HEK293 (cell line): ENCODE data around the gene PIP4K2A.

Source experiments
- BCL11A ChIP-seq: fragments of 450-650 bp; formaldehyde crosslinking; IDR thresholded peaks from 2 replicates; pipeline ENCODE4 v1.5.1; 2016; ENCODE audit warnings: low read depth, missing biosample characterization, missing genetic modification characterization
- GLIS1 ChIP-seq: fragments of 450-650 bp; formaldehyde crosslinking; IDR thresholded peaks from 2 replicates; pipeline ENCODE4 v1.5.1; 2016; ENCODE audit warnings: missing biosample characterization, missing genetic modification characterization
- IKZF3 ChIP-seq: fragments of 450-650 bp; IDR thresholded peaks from 2 replicates; pipeline ENCODE4 v1.5.0; 2018; ENCODE audit warnings: missing biosample characterization, mild to moderate bottlenecking, missing genetic modification characterization, moderate library complexity
- KLF1 ChIP-seq: fragments of 450-650 bp; formaldehyde crosslinking; IDR thresholded peaks from 2 replicates; pipeline ENCODE4 v1.5.1; 2016; ENCODE audit warnings: missing biosample characterization, missing genetic modification characterization
- KLF7 ChIP-seq: fragments of 450-650 bp; formaldehyde crosslinking; IDR thresholded peaks from 2 replicates; pipeline ENCODE4 v1.5.1; 2016; ENCODE audit warnings: missing biosample characterization, missing genetic modification characterization, borderline replicate concordance
- MEIS1 ChIP-seq: sonication (generic); formaldehyde crosslinking; IDR thresholded peaks from 2 replicates; pipeline ENCODE4 v1.8.1; 2022; ENCODE audit warnings: missing genetic modification reagents, mild to moderate bottlenecking, borderline replicate concordance
- PRDM2 ChIP-seq: fragments of 450-650 bp; formaldehyde crosslinking; IDR thresholded peaks from 2 replicates; pipeline ENCODE4 v1.5.1; 2016; ENCODE audit warnings: missing biosample characterization, missing genetic modification characterization, borderline replicate concordance
- PRDM6 ChIP-seq: fragments of 450-650 bp; formaldehyde crosslinking; IDR thresholded peaks from 2 replicates; pipeline ENCODE4 v1.5.1; 2017; ENCODE audit warnings: missing biosample characterization, missing genetic modification characterization
- REPIN1 ChIP-seq: fragments of 450-650 bp; formaldehyde crosslinking; IDR thresholded peaks from 2 replicates; pipeline ENCODE4 v1.5.1; 2017; ENCODE audit warnings: missing biosample characterization, missing genetic modification characterization, low read depth
- ZFP37 ChIP-seq: fragments of 450-650 bp; formaldehyde crosslinking; IDR thresholded peaks from 2 replicates; pipeline ENCODE4 v1.5.1; 2016; ENCODE audit warnings: missing biosample characterization, missing genetic modification characterization
- ZNF148 ChIP-seq: fragments of 450-650 bp; formaldehyde crosslinking; IDR thresholded peaks from 2 replicates; pipeline ENCODE4 v1.5.0; 2017; ENCODE audit warnings: missing biosample characterization, missing genetic modification characterization, borderline replicate concordance
- ZNF266 ChIP-seq: fragments of 450-650 bp; formaldehyde crosslinking; IDR thresholded peaks from 2 replicates; pipeline ENCODE4 v1.5.1; 2016; ENCODE audit warnings: missing biosample characterization, missing genetic modification characterization, low read depth
- ZNF362 ChIP-seq: fragments of 450-650 bp; formaldehyde crosslinking; IDR thresholded peaks from 2 replicates; pipeline ENCODE4 v1.5.1; 2016; ENCODE audit warnings: missing biosample characterization, missing genetic modification characterization
- ZNF48 ChIP-seq: fragments of 450-650 bp; formaldehyde crosslinking; IDR thresholded peaks from 2 replicates; pipeline ENCODE4 v1.5.1; 2016; ENCODE audit warnings: missing biosample characterization, missing genetic modification characterization
- ZNF645 ChIP-seq: fragments of 450-650 bp; formaldehyde crosslinking; IDR thresholded peaks from 2 replicates; pipeline ENCODE4; 2016; ENCODE audit warnings: missing biosample characterization, missing genetic modification characterization
- ZNF768 ChIP-seq: fragments of 450-650 bp; formaldehyde crosslinking; IDR thresholded peaks from 2 replicates; pipeline ENCODE4 v1.5.1; 2018; ENCODE audit warnings: missing biosample characterization, mild to moderate bottlenecking, missing genetic modification characterization
- ZNF791 ChIP-seq: fragments of 450-650 bp; formaldehyde crosslinking; IDR thresholded peaks from 2 replicates; pipeline ENCODE4 v1.5.1; 2016; ENCODE audit warnings: missing biosample characterization, missing genetic modification characterization

The PIP4K2A gene

GRCh38 chr10:22713853-22714478, 412 bp downstream of the PIP4K2A start (continued):
- TF ChIP-seq PRDM2: no peak
- 0 out of 2 replicates have a peak, but pooled peaks have one; percentile 19 for TF ChIP-seq ZFP37 (tag by site-specific recombination)
- no peak for TF ChIP-seq KLF7 (tag by site-specific recombination)
- TF ChIP-seq PRDM6 (tag by site-specific recombination): no peak
- 0 out of 2 replicates have a peak, but pooled peaks have one; percentile 23 for TF ChIP-seq KLF1 (tag by site-specific recombination)
- TF ChIP-seq BCL11A (tag by site-specific recombination): no peak
- no peak for TF ChIP-seq MEIS1
- TF ChIP-seq GLIS1 (tag by site-specific recombination): peak; percentile 72
- TF ChIP-seq ZNF768 (tag by site-specific recombination): no peak
- no peak for TF ChIP-seq ZNF266
- no peak for TF ChIP-seq ZNF645
- no peak for TF ChIP-seq ZNF791 (tag by site-specific recombination)
- no peak for TF ChIP-seq IKZF3 (tag by site-specific recombination)
- TF ChIP-seq ZNF362 (tag by site-specific recombination): no peak
- no peak for TF ChIP-seq ZNF148 (tag by site-specific recombination)
- TF ChIP-seq REPIN1 (tag by site-specific recombination): no peak
- TF ChIP-seq ZNF48: no peak
